Muscle layer of colon (tissue), 2 donors: Measurements from ENCODE around the gene DQX1.
A peak's percentile ranks its signal among the peaks of the same experiment; 100 is the strongest.
"Not testable (repeated sequence)": the region's sequence is repeated elsewhere in the genome, so short reads cannot be mapped to it uniquely, and the experiment has no call there.

ENCODE experiments used
- H3K27ac ChIP-seq: one replicate; pipeline ENCODE4 v1.7.0; 2013; ENCODE audit warnings: low read depth, mild to moderate bottlenecking, low read length, moderate library complexity
- H3K27me3 ChIP-seq, 2 donors: one replicate each; pipeline ENCODE4 v1.7.0; 2013; ENCODE audit warnings: low read length in 2 of 2, mild to moderate bottlenecking in 2 of 2; ENCODE audit not compliant: insufficient read depth in 2 of 2, control insufficient read depth in 1 of 2
- H3K36me3 ChIP-seq: one replicate; pipeline ENCODE4 v1.7.0; 2013; ENCODE audit warnings: mild to moderate bottlenecking, low read length; ENCODE audit not compliant: insufficient read depth
- H3K4me1 ChIP-seq: one replicate; pipeline ENCODE4 v1.7.0; 2013; ENCODE audit warnings: mild to moderate bottlenecking, low read length; ENCODE audit not compliant: insufficient read depth
- H3K4me3 ChIP-seq, 2 donors: one replicate each; pipeline ENCODE4 v1.7.0; 2013; ENCODE audit warnings: low read length in 2 of 2, low read depth in 1 of 2, mild to moderate bottlenecking in 1 of 2, moderate library complexity in 1 of 2
- H3K9ac ChIP-seq: one replicate; pipeline ENCODE4 v1.7.0; 2013; ENCODE audit warnings: low read length
- H3K9me3 ChIP-seq: one replicate; pipeline ENCODE4 v1.7.0; 2013; ENCODE audit warnings: mild to moderate bottlenecking, low read length
- donor health status: abdominal sarcoma.
- donor health status: Adenocarcinoma of cecum.

DQX1 gene

DNA sequence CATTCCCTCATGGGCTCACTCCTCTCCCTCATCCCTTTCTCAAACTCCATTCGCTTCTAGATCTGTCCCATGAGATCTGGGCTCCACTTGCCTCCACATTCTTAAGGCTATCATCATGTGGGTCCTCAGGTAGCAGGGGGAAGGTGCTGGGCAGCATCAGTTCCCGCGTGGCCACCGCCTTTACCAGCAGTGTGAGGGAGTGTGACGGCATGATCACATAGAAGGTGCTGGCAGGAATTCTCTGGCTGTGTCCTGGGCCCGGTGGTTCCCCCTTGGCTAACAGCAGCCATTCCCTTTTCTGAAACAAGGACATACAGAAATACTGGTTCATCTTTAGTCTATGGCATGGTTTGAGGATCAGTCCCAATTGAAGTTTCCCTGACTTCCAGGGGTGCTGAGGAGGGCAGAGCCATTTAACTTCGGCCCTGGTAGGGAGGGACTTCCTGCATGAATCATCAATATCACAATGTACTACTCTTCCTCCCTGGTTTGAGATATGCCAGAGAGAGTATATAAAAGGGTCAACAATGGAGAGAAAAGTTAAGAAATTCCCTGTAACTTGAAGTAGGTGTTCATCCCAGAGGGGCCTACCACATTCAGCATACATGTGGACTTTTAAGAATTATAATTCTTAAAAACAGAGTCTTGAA, 36.2 kb upstream of the DQX1 start:
- Histone ChIP-seq H3K4me1 (no peaks in the 10 kb centered on the region), H3K4me3 (no peak overlapping the region), H3K36me3 (no peaks in the 10 kb centered on the region), H3K9me3 (no peaks in the 10 kb centered on the region), H3K27me3 (no peaks in the 10 kb centered on the region), H3K27ac (no peak overlapping the region), H3K9ac (no peak overlapping the region)

DNA sequence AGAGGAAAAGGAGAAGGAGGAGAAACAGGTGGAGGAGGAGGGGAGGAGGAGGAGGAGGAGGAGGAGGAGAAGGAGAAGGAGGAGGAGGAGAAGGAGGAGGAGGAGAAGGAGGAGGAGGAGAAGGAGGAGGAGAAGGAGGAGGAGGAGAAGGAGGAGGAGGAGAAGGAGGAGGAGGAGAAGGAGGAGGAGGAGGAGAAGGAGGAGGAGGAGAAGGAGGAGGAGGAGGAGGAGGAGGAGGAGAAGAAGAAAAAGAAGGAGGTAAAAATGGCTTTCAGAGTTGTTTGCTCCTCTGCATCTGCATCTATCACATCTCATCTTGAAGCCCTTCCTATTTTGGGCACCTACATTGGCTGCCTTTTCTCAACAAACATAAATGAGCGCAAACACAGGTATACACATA, 35.0 kb upstream of the DQX1 start:
- not testable (repeated sequence) for H3K4me1 ChIP-seq, H3K27ac ChIP-seq, H3K9ac ChIP-seq, H3K9me3 ChIP-seq, H3K27me3 ChIP-seq, H3K36me3 ChIP-seq, H3K4me3 ChIP-seq

DNA sequence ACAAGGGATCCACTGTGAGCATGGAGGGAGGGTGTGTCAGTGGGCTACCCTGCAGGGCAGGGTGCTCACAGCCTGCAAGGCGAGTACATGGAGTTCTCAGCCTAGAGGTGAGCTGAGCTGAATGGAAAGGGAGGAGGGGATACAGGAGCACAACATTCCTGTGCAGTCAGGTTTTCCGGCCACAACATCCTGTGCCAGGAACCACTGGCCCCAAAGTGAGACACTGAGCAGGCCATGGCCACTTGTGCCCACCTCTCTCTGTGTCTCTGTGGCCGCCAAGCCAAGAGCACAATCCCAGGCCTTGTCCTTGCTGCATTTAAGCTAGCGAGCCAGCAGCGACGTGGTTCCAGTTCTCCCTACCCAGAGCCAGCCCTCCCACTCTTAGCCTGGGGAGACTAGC, 34.6 kb upstream of the DQX1 start:
- Histone ChIP-seq H3K27me3 (no peaks in the 10 kb centered on the region), H3K27ac (no peak overlapping the region), H3K36me3 (peaks cover 8% of the 10 kb centered on the region), H3K4me1 (no peaks in the 10 kb centered on the region), H3K9me3 (no peaks in the 10 kb centered on the region), H3K9ac (no peak overlapping the region), H3K4me3 (no peak overlapping the region)

DNA sequence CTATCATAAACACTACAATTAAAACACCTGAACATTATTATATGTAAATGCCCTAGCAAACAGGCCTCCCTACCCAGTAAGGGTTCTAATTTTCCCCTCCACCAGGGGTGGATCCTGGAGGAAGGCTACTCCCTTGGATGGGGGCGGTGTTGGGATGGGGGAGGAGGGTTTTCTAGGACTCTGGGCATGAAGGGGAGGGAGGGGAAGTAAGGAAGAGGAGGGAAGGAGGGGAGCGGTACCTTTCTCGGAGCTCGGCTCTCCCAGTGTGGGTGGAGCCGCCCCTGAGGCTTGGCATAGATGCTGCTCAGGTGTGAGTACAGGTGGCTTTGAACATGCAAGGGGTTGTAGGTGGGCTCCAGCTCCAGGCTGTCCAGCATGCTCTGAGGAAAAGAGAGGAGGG, 33.9 kb upstream of the DQX1 start:
- Histone ChIP-seq H3K4me3 (no peak overlapping the region), H3K27me3 (no peaks in the 10 kb centered on the region), H3K9me3 (no peaks in the 10 kb centered on the region), H3K4me1 (no peaks in the 10 kb centered on the region), H3K27ac (no peak overlapping the region), H3K9ac (no peak overlapping the region), H3K36me3 (peaks cover 8% of the 10 kb centered on the region)

DNA sequence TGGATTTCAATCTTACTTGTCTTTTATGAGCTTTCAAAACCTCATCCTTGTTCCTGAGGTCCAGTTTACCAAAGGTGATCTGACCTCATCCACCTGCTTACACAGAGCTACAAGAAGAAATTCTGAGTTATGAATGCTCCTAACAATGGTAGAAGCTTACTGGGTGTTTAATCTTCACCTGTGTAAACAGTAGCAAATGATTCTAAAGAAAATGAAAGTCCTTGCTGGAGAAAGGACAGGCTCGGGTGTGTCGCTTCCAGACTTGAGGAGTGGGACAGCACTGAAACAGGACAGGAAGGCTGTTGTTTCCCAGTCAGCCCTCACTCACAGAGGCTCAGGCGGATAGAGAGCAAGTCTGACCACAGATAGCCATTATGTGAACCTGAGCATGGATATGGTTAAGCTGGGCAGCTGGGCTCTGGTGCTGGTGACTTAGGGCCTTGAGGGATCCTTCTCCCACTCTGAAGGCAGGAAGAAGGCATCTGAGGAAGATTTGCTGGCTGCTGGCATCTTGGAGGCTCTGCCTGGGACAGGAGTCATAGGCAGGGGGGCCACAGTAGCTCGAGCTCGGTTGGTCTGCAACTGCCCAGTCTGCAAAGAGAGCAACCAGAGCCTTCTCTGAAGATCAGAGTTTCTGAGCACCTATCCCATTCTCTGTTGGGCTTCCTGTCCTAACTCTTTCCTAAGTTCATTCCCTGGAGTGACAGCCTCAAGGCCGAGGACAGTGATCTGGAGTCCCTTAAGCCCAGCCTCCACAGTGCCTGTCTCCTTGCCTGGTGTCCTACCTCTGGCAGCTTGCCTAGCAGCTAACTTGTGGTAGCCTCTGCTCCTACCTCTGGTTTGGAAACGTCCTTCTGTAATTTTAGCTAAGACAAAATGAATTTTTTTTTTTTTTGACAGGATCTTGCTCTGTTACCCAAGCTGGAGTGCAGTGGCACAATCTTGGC, 32.5 kb upstream of the DQX1 start:
- Histone ChIP-seq H3K4me3 (no peak overlapping the region), H3K27me3 (no peaks in the 10 kb centered on the region), H3K27ac (no peak overlapping the region), H3K9me3 (no peaks in the 10 kb centered on the region), H3K36me3 (peaks cover 8% of the 10 kb centered on the region), H3K9ac (no peak overlapping the region), H3K4me1 (no peaks in the 10 kb centered on the region)

DNA sequence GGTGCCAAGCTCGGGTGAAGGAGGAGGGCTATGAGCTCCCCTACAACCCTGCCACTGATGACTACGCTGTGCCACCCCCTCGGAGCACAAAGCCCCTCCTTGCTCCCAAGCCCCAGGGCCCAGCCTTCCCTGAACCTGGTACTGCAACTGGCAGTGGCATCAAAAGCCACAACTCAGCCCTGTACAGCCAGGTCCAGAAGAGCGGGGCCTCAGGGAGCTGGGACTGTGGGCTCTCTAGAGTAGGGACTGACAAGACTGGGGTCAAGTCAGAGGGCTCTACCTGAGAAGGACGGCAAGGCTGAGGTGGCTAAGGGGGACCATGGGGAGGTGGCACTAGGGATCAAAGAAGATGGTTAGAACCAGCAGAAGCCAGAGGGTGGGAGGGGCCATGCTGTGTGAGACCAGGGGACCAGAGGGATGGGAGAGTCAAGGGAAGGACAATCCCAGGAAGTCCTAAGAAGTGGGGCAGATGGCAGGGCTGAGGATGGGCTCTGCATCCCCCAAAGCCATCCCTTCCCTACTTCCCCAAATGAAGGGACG, 30.9 kb upstream of the DQX1 start:
- Histone ChIP-seq H3K9ac (no peak overlapping the region), H3K27me3 (no peaks in the 10 kb centered on the region), H3K36me3 (peaks cover 8% of the 10 kb centered on the region), H3K9me3 (no peaks in the 10 kb centered on the region), H3K27ac (no peak overlapping the region), H3K4me3 (no peak overlapping the region), H3K4me1 (no peaks in the 10 kb centered on the region)

DNA sequence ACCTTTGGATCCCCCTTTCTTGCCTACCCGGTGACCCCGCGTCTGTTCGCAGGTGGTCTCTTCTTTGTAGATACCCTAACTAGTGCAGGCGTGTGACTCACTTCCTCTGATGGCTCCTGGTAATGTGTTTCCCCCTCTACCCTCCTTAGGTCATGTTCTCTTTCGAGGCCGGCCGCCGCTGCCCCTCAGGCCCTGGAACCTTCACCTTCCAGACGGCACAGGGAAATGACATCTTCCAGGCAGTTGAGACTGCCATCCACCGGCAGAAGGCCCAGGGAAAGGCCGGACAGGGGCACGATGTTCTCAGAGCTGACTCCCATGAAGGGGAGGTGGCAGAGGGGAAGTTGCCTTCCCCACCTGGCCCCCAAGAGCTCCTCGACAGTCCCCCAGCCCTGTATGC, 30.1 kb upstream of the DQX1 start:
- no peak overlapping the region for H3K27ac ChIP-seq
- H3K4me3 ChIP-seq = no peak overlapping the region
- H3K4me1 ChIP-seq = no peaks in the 10 kb centered on the region
- no peaks in the 10 kb centered on the region for H3K27me3 ChIP-seq
- peaks cover 8% of the 10 kb centered on the region for H3K36me3 ChIP-seq
- no peak overlapping the region for H3K9ac ChIP-seq
- no peaks in the 10 kb centered on the region for H3K9me3 ChIP-seq

DNA sequence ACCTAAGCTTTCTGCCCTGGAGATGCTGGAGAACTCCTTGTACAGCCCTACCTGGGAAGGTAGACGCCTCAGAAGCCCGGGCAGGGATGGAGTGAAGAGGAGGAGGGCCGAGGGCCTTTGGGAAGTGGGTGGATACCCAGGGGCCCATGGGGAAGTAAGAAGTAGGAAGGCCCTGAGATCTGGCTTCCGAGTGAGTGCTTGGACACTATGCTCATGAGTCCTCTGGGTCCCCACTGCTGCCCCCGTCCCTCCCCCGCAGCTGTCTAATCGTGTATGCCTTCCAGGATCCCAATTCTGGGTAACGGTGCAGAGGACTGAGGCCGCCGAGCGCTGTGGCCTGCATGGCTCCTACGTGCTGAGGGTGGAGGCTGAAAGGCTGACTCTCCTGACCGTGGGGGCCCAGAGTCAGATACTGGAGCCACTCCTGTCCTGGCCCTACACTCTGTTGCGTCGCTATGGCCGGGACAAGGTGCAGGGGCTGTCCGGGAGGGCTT, 29.6 kb upstream of the DQX1 start:
- no peaks in the 10 kb centered on the region for H3K4me1 ChIP-seq
- peak overlapping the region; percentile 61 for H3K27ac ChIP-seq
- H3K4me3 ChIP-seq = peak overlapping the region in 1 of 2 donors; percentile 81
- peaks cover 8% of the 10 kb centered on the region for H3K36me3 ChIP-seq
- no peak overlapping the region for H3K9ac ChIP-seq
- no peaks in the 10 kb centered on the region for H3K9me3 ChIP-seq
- no peaks in the 10 kb centered on the region for H3K27me3 ChIP-seq

DNA sequence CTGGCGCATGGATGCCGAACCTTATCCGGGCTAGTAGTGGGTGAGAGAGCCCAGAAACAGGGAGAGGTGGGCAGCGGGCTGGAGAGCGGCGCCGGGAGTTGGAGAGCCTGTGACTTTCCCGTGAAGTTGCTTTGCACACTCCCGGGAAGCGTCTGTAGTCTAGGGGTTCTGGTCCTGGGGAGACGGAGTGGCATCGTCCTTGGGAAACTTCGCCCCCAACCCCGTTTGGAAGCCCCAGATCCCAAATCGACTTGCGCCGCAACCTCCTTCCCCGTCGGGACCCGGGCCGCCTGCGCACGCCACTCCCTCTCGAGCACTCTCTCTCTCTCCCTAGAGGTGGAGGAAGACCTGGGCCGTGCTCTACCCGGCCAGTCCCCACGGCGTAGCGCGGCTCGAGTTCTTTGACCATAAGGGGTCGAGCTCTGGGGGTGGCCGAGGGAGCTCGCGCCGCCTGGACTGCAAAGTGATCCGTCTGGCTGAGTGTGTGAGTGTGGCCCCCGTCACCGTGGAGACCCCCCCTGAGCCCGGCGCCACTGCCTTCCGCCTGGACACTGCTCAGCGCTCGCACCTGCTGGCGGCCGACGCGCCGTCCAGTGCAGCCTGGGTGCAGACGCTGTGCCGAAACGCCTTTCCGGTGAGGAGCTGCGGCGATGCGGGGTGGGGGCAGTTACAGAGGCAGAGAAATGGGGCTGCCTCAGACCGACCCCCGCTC, 28.9 kb upstream of the DQX1 start:
- Histone ChIP-seq H3K27ac (peak overlapping the region; percentile 61), H3K36me3 (peaks cover 8% of the 10 kb centered on the region), H3K9ac (peak overlapping the region; percentile 67)

DNA sequence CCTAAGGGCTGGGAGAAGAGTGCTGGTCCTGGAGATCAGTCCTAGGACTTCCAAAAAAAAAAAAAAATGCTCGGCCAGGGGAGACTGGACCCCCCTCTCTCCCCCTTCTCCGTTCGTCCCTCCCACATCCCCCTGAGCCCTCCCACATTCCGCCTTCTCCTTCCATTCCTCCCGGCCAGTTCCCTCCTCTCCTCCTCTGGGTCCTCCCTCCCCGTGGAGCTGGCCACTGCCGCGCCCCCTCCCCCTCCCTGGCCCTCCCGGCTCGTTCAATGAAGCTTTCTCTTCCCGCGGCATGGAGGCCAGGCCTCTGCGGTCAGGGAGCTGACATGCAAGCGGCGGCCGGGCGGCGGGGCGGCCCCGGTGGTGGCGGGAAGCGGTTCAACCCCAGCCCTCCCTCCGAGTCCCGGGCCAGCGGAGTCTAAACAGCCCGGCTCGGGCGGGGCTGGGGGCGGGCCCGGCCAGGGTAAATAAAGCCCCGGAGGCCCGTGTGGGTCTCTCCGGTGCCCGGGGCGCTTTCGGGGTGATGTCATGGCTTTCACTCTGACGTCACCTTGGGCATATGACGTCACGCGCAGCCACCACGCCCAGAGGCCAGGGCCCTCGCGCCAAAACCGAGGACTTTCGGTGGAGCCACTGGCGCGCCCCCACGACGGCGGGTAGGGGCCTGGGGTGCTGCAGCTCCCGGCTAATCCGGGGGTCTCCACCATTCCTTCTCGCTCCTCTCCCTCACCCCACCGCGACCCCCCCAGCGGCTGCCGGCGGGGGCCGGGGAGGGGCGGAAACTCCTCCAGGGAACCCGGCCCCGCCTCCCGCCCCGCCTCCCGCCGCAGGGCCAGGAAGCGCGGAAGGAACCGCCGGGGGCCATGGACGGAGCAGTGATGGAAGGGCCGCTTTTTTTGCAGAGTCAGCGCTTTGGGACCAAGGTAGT, 28.1 kb upstream of the DQX1 start, which contains the start of the genes DOK1 and LOXL3:
Gene DOK1 (plus strand): TSS at position 829 of the 928 bp plus-strand sequence. CDS start 35 bp downstream, at position 864.
Gene LOXL3 (minus strand): TSS at position 51 of the 928 bp plus-strand sequence. CDS start 1,308 bp downstream, outside the sequence.
- Histone ChIP-seq H3K27ac (peak within 1 kb of the TSS; percentile 61), H3K4me1 (peaks cover 10% of the 10 kb centered on the region), H3K4me3 (peak within 1 kb of the TSS; percentile 81 to 84), H3K9ac (peak within 1 kb of the TSS; percentile 67), H3K36me3 (peaks cover 8% of the 10 kb centered on the region), H3K27me3 (no peaks in the 10 kb centered on the region), H3K9me3 (no peaks in the 10 kb centered on the region)

More for the DNA sequence above, 28.9 kb upstream of the DQX1 start:
- Histone ChIP-seq H3K27me3 (no peaks in the 10 kb centered on the region), H3K4me1 (peaks cover 2% of the 10 kb centered on the region), H3K4me3 (peak overlapping the region; percentile 81 to 84), H3K9me3 (no peaks in the 10 kb centered on the region)
